Upper lobe of left lung (tissue), 6 donors: ENCODE measurements around the gene INTS2. TPM values are rescaled to one million over a fixed set of nuclear protein-coding genes. Genes with fewer than 3 reads are reported as not detected.

Source experiments
- ATAC-seq, 2 donors: fragments of 200-7000 bp; cut with Tn5 transposase; one replicate each; pipeline ENCODE4 v1.9.1; 2022; ENCODE audit warnings: mild to moderate bottlenecking in 2 of 2, moderate library complexity in 2 of 2; ENCODE audit not compliant: low FRiP score in 2 of 2
- DNase-seq, 2 donors: peaks; one replicate each; pipeline ENCODE4 v3.0.0-alpha.2; 2019 to 2020
- H3K27ac ChIP-seq, 4 donors: fragments of 200-600 bp; sonication (generic); one replicate each; pipeline ENCODE4 v1.5.1; 2016 to 2019
- H3K27me3 ChIP-seq, 4 donors: fragments of 200-600 bp; sonication (generic); one replicate each; pipeline ENCODE4 v1.5.1; 2017 to 2019
- H3K36me3 ChIP-seq, 4 donors: fragments of 200-600 bp; sonication (generic); one replicate each; pipeline ENCODE4 v1.5.1; 2016 to 2019
- H3K4me1 ChIP-seq, 4 donors: fragments of 200-600 bp; sonication (generic); one replicate each; pipeline ENCODE4 v1.5.1; 2018 to 2019
- H3K4me3 ChIP-seq, 4 donors: fragments of 200-600 bp; sonication (generic); one replicate each; pipeline ENCODE4 v1.5.1; 2017 to 2019; ENCODE audit warnings: mild to moderate bottlenecking in 2 of 4, moderate library complexity in 1 of 4
- H3K9me3 ChIP-seq, 4 donors: fragments of 200-600 bp; sonication (generic); one replicate each; pipeline ENCODE4 v1.5.1; 2018 to 2019
- EP300 ChIP-seq, 4 donors: sonication (generic); formaldehyde crosslinking; IDR thresholded peaks; one replicate each; pipeline ENCODE4 v1.5.1; 2017; ENCODE audit warnings: antibody characterized with exemption in 4 of 4, control low read depth in 2 of 4
- POLR2A ChIP-seq, 4 donors: fragments of 450-650 bp; IDR thresholded peaks; one replicate each; pipeline ENCODE4 v1.5.1; 2016 to 2017; ENCODE audit warnings: antibody characterized with exemption in 4 of 4, mild to moderate bottlenecking in 2 of 4
- POLR2AphosphoS5 ChIP-seq, 2 donors: sonication (generic); formaldehyde crosslinking; IDR thresholded peaks; one replicate each; pipeline ENCODE4 v1.5.1; 2017; ENCODE audit warnings: antibody characterized with exemption in 2 of 2
- WGBS, 2 donors: methylation state at CpG; one replicate each; pipeline ENCODE4 v1.1.5; 2017 to 2018; 5-methylcytosine and 5-hydroxymethylcytosine counted together
- total RNA-seq, 6 donors: library from RNA; depleted of rRNA in 4 of 6; stranded (reverse); fragments of >200 nt in 4 of 6; gene quantifications; one replicate each; pipeline versions ENCODE4 v1.1.0 to v1.2.1, GENCODE V29; 2016 to 2021
- TF ChIP-seq, protein P1 (sequence below), 6 experiments: fragments of 450-650 bp in 4 of 6; fragments of 200-600 bp in 2 of 6; sonication (generic) in 2 of 6; IDR thresholded peaks; one replicate each; pipeline ENCODE4 v1.5.1; 2016 to 2019; ENCODE audit warnings: antibody characterized with exemption in 6 of 6
- donor health status: DM: no; HTN: no; CAD: no; lungs with moderate emphysema.
- donor health status: DM: no; HTN: yes; CAD: no; lungs with severe emphysema.

The INTS2 gene
- total RNA-seq, 6 donors from 2014 or later = 6.0 to 12.0 (median 9.9) TPM

DNA sequence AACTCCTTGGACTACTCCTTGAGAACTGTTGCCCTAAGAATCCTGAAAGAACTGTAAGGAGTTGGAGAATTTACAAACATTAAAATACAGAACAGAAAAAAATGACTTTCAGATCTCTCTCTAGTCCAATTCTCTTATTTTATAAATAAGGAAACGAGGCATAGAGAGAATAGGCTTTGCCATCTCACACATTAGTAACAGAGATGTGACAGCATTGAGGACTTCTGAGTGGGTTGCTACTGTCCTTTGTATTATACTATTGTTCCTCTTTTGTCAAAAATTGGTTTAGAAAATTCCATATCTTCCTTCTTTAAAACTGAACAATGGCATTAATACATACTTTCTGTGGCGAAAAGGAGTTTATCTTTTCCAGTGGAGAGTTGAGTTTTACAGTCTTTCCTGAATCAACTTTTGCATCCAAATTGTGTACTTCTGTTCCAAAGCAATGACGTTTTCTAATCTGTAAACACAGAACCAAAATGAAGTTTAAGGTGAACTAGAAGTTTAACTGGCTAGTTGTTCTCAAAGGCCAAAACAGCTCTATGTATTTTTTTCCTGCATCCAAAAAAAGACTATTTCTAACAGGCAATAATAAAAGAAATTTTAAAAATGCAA lies 80.9 kb downstream of the INTS2 start:
- H3K4me1 ChIP-seq = no peaks in the 10 kb centered on the region
- H3K27me3 ChIP-seq = no peaks in the 10 kb centered on the region
- H3K4me3 ChIP-seq = no peak overlapping the region
- H3K27ac ChIP-seq = no peak overlapping the region
- TF ChIP-seq POLR2A (IDR thresholded peaks at IDR 0.05) (no peak), POLR2AphosphoS5 (IDR thresholded peaks at IDR 0.05) (no peak)
- TF ChIP-seq, protein P1, sequence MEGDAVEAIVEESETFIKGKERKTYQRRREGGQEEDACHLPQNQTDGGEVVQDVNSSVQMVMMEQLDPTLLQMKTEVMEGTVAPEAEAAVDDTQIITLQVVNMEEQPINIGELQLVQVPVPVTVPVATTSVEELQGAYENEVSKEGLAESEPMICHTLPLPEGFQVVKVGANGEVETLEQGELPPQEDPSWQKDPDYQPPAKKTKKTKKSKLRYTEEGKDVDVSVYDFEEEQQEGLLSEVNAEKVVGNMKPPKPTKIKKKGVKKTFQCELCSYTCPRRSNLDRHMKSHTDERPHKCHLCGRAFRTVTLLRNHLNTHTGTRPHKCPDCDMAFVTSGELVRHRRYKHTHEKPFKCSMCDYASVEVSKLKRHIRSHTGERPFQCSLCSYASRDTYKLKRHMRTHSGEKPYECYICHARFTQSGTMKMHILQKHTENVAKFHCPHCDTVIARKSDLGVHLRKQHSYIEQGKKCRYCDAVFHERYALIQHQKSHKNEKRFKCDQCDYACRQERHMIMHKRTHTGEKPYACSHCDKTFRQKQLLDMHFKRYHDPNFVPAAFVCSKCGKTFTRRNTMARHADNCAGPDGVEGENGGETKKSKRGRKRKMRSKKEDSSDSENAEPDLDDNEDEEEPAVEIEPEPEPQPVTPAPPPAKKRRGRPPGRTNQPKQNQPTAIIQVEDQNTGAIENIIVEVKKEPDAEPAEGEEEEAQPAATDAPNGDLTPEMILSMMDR (IDR thresholded peaks at IDR 0.05) = no peak
- ATAC-seq (no peak), DNase-seq (no peak)
- no peaks in the 10 kb centered on the region for H3K36me3 ChIP-seq
- WGBS, 2 donors = 86 to 93% methylated on average over 3 of the region's 3 CpGs
- H3K9me3 ChIP-seq = no peaks in the 10 kb centered on the region

DNA sequence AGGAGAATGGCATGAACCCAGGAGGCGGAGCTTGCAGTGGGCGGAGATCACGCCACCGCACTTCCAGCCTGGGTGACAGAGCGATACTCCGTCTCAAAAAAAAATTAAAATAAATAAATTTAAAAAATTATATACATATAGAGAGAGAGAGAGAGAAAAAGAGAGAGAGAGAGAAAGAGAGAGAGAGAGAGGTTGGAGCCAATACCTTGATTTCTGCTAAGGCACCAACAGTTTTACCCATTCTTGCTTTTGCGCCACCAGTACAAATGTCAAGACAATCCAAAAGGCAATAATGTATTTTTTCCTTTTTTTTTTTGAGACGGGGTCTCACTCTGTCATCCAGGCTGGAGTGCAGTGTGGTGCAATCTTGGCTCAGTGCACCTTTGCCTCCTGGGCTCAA lies 81.7 kb downstream of the INTS2 start:
- no peak for TF ChIP-seq POLR2AphosphoS5 (IDR thresholded peaks at IDR 0.05)
- TF ChIP-seq, protein P1 (IDR thresholded peaks at IDR 0.05) = no peak
- TF ChIP-seq POLR2A (IDR thresholded peaks at IDR 0.05) = no peak
- TF ChIP-seq EP300 (IDR thresholded peaks at IDR 0.05) = no peak
- WGBS, 2 donors = 90 to 96% methylated on average over 8 of the region's 8 CpGs
- Histone ChIP-seq H3K27me3 (no peaks in the 10 kb centered on the region), H3K4me1 (no peaks in the 10 kb centered on the region), H3K9me3 (no peaks in the 10 kb centered on the region), H3K4me3 (no peak overlapping the region), H3K27ac (no peak overlapping the region), H3K36me3 (no peaks in the 10 kb centered on the region)
- DNase-seq (peak in 1 of 2 donors; percentile 27), ATAC-seq (no peak)

DNA sequence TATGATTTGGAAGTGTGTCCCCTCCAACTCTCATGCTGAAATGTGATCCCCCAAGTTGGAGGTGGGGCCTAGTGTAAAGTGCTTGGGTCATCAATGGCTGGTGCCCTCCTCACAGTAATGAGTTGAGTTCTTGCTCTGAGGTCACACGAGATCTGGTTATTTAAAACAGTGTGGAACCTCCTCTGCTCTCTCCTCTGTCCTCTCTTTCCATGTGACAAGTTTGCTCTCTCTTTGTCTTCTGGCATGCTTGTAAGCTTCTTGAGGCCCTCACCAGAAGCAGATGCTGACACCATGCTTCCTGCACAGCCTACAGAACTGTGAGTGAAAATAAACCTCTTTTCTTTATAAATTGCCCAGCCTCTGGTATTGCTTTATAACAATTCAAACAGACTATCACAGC lies 84.3 kb downstream of the INTS2 start:
- H3K4me3 ChIP-seq = no peak overlapping the region
- DNase-seq = no peak
- no peak overlapping the region for H3K27ac ChIP-seq
- no peaks in the 10 kb centered on the region for H3K9me3 ChIP-seq
- H3K27me3 ChIP-seq = no peaks in the 10 kb centered on the region
- H3K36me3 ChIP-seq = no peaks in the 10 kb centered on the region
- TF ChIP-seq, protein P1 (IDR thresholded peaks at IDR 0.05) = no peak
- TF ChIP-seq POLR2A (IDR thresholded peaks at IDR 0.05) (no peak), POLR2AphosphoS5 (IDR thresholded peaks at IDR 0.05) (no peak), EP300 (IDR thresholded peaks at IDR 0.05) (no peak)
- ATAC-seq = no peak
- 91 to 94% methylated on average over 1 of the region's 1 CpG for WGBS, 2 donors
- no peaks in the 10 kb centered on the region for H3K4me1 ChIP-seq

DNA sequence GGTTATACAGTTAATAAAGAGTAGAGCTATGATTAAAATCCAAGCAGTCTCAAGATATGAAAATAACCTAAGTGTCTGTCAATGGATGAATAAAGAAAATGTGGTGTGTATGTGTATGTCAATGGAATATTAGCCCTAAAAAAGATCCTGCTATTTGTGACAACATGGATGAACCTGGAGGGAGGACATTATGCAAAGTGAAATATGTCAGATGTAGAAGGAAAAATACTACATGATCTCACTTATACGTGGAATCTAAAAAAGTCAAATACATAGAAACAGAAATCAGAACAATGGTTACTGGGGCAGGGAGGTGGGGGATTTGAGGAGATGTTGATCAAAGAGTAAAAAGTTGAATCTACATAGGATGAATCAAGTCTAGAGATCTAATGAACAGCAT lies 84.9 kb downstream of the INTS2 start:
- no peak for TF ChIP-seq POLR2AphosphoS5 (IDR thresholded peaks at IDR 0.05)
- TF ChIP-seq POLR2A (IDR thresholded peaks at IDR 0.05) = no peak
- TF ChIP-seq EP300 (IDR thresholded peaks at IDR 0.05) = no peak
- TF ChIP-seq, protein P1 (IDR thresholded peaks at IDR 0.05) = no peak
- Histone ChIP-seq H3K4me3 (no peak overlapping the region), H3K9me3 (no peaks in the 10 kb centered on the region), H3K27ac (no peak overlapping the region), H3K4me1 (no peaks in the 10 kb centered on the region), H3K27me3 (no peaks in the 10 kb centered on the region), H3K36me3 (no peaks in the 10 kb centered on the region)
- WGBS, 2 donors = 85 to 98% methylated on average over 1 of the region's 1 CpG
- DNase-seq (no peak), ATAC-seq (no peak)

DNA sequence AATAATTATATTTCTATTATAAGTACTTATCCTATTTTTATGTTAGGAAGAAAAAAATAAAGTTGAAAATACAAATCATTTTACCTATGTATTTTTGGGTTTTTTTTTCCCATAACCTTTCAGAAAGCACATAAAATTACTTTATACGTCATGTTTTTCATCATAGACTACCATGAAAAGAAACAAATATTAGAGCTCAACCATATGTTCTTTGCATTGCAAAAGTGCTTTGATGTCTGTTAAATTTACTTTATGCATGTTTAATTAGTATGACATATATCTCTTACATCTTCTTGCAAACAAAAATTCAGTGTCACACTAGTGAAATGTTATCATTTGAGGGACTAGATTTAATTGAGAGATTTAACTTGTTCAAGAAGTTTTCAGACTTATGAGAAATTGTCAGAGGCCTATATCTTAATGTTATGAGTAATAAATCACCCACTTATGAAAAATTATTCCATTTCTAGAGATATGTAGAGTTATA lies 88.4 kb downstream of the INTS2 start:
- H3K27ac ChIP-seq = no peak overlapping the region
- H3K36me3 ChIP-seq = no peaks in the 10 kb centered on the region
- no peak overlapping the region for H3K4me3 ChIP-seq
- H3K27me3 ChIP-seq = no peaks in the 10 kb centered on the region
- DNase-seq = no peak
- ATAC-seq = no peak
- 92 to 93% methylated on average over 1 of the region's 1 CpG for WGBS, 2 donors
- no peak for TF ChIP-seq EP300 (IDR thresholded peaks at IDR 0.05)
- no peak for TF ChIP-seq POLR2AphosphoS5 (IDR thresholded peaks at IDR 0.05)
- TF ChIP-seq, protein P1 (IDR thresholded peaks at IDR 0.05) = no peak
- TF ChIP-seq POLR2A (IDR thresholded peaks at IDR 0.05) = no peak
- no peaks in the 10 kb centered on the region for H3K4me1 ChIP-seq
- H3K9me3 ChIP-seq = no peaks in the 10 kb centered on the region
